ENCODE data around the gene FAM98A.

The FAM98A gene

GRCh38 chr2:33599175-33599942, at the start of gene FAM98A:
Gene FAM98A, minus strand, starts transcription at chr2:33599299. Its CDS starts 78 bp downstream, at chr2:33599221.
- peak; percentile 99 to 100 for DNase-seq (ENCODE audit: low read depth in 2 of 2)
- TF ChIP-seq CTCF (IDR thresholded peaks at IDR 0.05; ENCODE audit: low read depth, low read length), result peak; percentile 15
- peak within 1 kb of the TSS; percentile 100 for H3K4me3 ChIP-seq (replicated peaks in 1 of 2; ENCODE audit: low read depth in 2 of 2, low read length in 2 of 2)

- TF ChIP-seq CTCF (IDR thresholded peaks at IDR 0.05; ENCODE audit: low read depth, low read length), result no peak
- H3K4me3 ChIP-seq (replicated peaks in 1 of 2; ENCODE audit: low read depth in 2 of 2, low read length in 2 of 2), result no peak overlapping the region
- DNase-seq (ENCODE audit: low read depth in 2 of 2), result peak; percentile 1 to 2
Measured at GRCh38 chr2:33645861-33646260, 46.8 kb upstream of the FAM98A start.

- TF ChIP-seq CTCF (IDR thresholded peaks at IDR 0.05; ENCODE audit: low read depth, low read length), result no peak
- no peak for DNase-seq (ENCODE audit: low read depth in 2 of 2)
Measured at GRCh38 chr2:33644215-33644614, 45.1 kb upstream of the FAM98A start.

GRCh38 chr2:33636001-33636400, 36.9 kb upstream of the FAM98A start:
- TF ChIP-seq CTCF (IDR thresholded peaks at IDR 0.05; ENCODE audit: low read depth, low read length), result no peak
- H3K4me3 ChIP-seq (replicated peaks in 1 of 2; ENCODE audit: low read depth in 2 of 2, low read length in 2 of 2), result no peak overlapping the region

More at GRCh38 chr2:33644215-33644614, 45.1 kb upstream of the FAM98A start:
- H3K4me3 ChIP-seq (replicated peaks in 1 of 2; ENCODE audit: low read depth in 2 of 2, low read length in 2 of 2), result no peak overlapping the region

GRCh38 chr2:33634261-33634910, 35.3 kb upstream of the FAM98A start:
- TF ChIP-seq CTCF (IDR thresholded peaks at IDR 0.05; ENCODE audit: low read depth, low read length), result no peak
- no peak overlapping the region for H3K4me3 ChIP-seq (replicated peaks in 1 of 2; ENCODE audit: low read depth in 2 of 2, low read length in 2 of 2)
- no peak for DNase-seq (ENCODE audit: low read depth in 2 of 2)

More at GRCh38 chr2:33636001-33636400, 36.9 kb upstream of the FAM98A start:
- no peak for DNase-seq (ENCODE audit: low read depth in 2 of 2)

GRCh38 chr2:33633315-33633714, 34.2 kb upstream of the FAM98A start:
- DNase-seq (ENCODE audit: low read depth in 2 of 2), result no peak
- H3K4me3 ChIP-seq (replicated peaks in 1 of 2; ENCODE audit: low read depth in 2 of 2, low read length in 2 of 2), result no peak overlapping the region
- TF ChIP-seq CTCF (IDR thresholded peaks at IDR 0.05; ENCODE audit: low read depth, low read length), result no peak
